Stomach (tissue), 9 donors: ENCODE results near the gene BRF1. TPM values are rescaled to one million over a fixed set of nuclear protein-coding genes. Genes with fewer than 3 reads are reported as not detected.

Source experiments
- DNase-seq, 2 donors: peaks; one replicate each; pipeline versions ENCODE4 v3.0.0 to v3.0.0-alpha.2; 2013 to 2019
- H3K27ac ChIP-seq, 5 donors: fragments of 200-600 bp in 4 of 5; sonication (generic) in 4 of 5; one replicate each; pipeline ENCODE4 v1.5.1; 2013 to 2019; ENCODE audit warnings: mild to moderate bottlenecking in 1 of 5, moderate library complexity in 1 of 5
- H3K27me3 ChIP-seq, 3 donors: fragments of 200-600 bp; sonication (generic); one replicate each; pipeline ENCODE4 v1.5.1; 2017 to 2019; ENCODE audit warnings: mixed run types in 1 of 3
- H3K36me3 ChIP-seq, 4 donors: fragments of 200-600 bp; sonication (generic); 1 replicate in 3 of 4; 2 replicates in 1 of 4; pipeline ENCODE4 v1.5.1; 2016 to 2019
- H3K4me1 ChIP-seq, 4 donors: fragments of 200-600 bp; sonication (generic); one replicate each; pipeline ENCODE4 v1.5.1; 2016 to 2019
- H3K4me3 ChIP-seq, 4 donors: fragments of 200-600 bp; sonication (generic) in 3 of 4; one replicate each; pipeline ENCODE4 v1.5.1; 2016 to 2019; ENCODE audit warnings: mild to moderate bottlenecking in 1 of 4
- H3K9me3 ChIP-seq, 4 donors: fragments of 200-600 bp; sonication (generic); one replicate each; pipeline ENCODE4 v1.5.1; 2016 to 2019
- CTCF ChIP-seq, 7 experiments: fragments of 450-650 bp in 4 of 7; fragments of 200-600 bp in 3 of 7; sonication (generic) in 3 of 7; IDR thresholded peaks; one replicate each; pipeline ENCODE4 v1.5.1; 2016 to 2019; ENCODE audit warnings: antibody characterized with exemption in 7 of 7, control low read depth in 2 of 7, mild to moderate bottlenecking in 1 of 7
- EP300 ChIP-seq: sonication (generic); formaldehyde crosslinking; IDR thresholded peaks from one replicate; pipeline ENCODE4 v1.6.1; 2017; ENCODE audit warnings: antibody characterized with exemption
- POLR2A ChIP-seq, 4 donors: fragments of 450-650 bp; IDR thresholded peaks; one replicate each; pipeline ENCODE4 v1.6.1; 2016; ENCODE audit warnings: antibody characterized with exemption in 4 of 4, control low read depth in 2 of 4, mild to moderate bottlenecking in 1 of 4, moderate library complexity in 1 of 4
- POLR2AphosphoS5 ChIP-seq, 3 donors: sonication (generic); formaldehyde crosslinking; IDR thresholded peaks; one replicate each; pipeline ENCODE4 v1.6.1; 2016; ENCODE audit warnings: antibody characterized with exemption in 3 of 3
- WGBS, 5 donors: extraction: QIAGEN DNeasy Blood & Tissue Kit in 3 of 5; methylation state at CpG; one replicate each; pipeline versions ENCODE4 v1.1.5 to v1.1.7; 2013 to 2018; 5-methylcytosine and 5-hydroxymethylcytosine counted together
- intact Hi-C: fragments of 100-400 bp; cut with DNase I; formaldehyde crosslinking; loops from one replicate; pipeline ENCODE4 v1.15.1; 2023; ENCODE audit warnings: low total_unique reads
- polyA plus RNA-seq, 3 donors: library from polyadenylated mRNA; stranded (reverse); fragments of 200-250 nt; gene quantifications; one replicate each; pipeline ENCODE4 v1.2.3, GENCODE V29; 2013
- total RNA-seq, 5 donors: library from RNA; depleted of rRNA; stranded (reverse); fragments of >200 nt; gene quantifications; one replicate each; pipeline versions ENCODE4 v1.1.0 to v1.2.3, GENCODE V29; 2014 to 2016
- donor health status: healthy with polysubstance abuse.
- donor health status: Bipolar disorder and iron deficiency.
- donor health status: healthy.

Gene BRF1
- total and polyA plus RNA-seq, 8 donors: 9.2 to 141 (median 33.9) TPM

- peaks cover 0 to 4% (median 3%) of the 10 kb centered on the region in 4 donors for H3K36me3 ChIP-seq
- DNase-seq: no peak
- intact Hi-C loops: no loop called here
Measured at GRCh38 chr14:105326891-105327694, 26.3 kb upstream of the BRF1 start.

GRCh38 chr14:105326568-105326867 is 25.7 kb upstream of the BRF1 start:
- Histone ChIP-seq H3K9me3 (no peaks in the 10 kb centered on the region), H3K4me1 (peaks cover 7 to 79% (median 43%) of the 10 kb centered on the region in 4 donors), H3K27ac (no peak overlapping the region), H3K4me3 (no peak overlapping the region), H3K27me3 (no peaks in the 10 kb centered on the region), H3K36me3 (peaks cover 0 to 4% (median 4%) of the 10 kb centered on the region in 4 donors)
- intact Hi-C loops: no loop called here
- 75 to 84% (median 77%) methylated on average over 3 to 9 of the region's 9 CpGs for WGBS, 5 donors
- TF ChIP-seq POLR2AphosphoS5 (IDR thresholded peaks at IDR 0.05) (no peak), POLR2A (IDR thresholded peaks at IDR 0.05) (no peak), CTCF (IDR thresholded peaks at IDR 0.05) (no peak), EP300 (no peak)
- DNase-seq: no peak

More at GRCh38 chr14:105326891-105327694, 26.3 kb upstream of the BRF1 start:
- no peak overlapping the region for H3K27ac ChIP-seq
- H3K4me1 ChIP-seq: peaks cover 7 to 84% (median 43%) of the 10 kb centered on the region in 4 donors
- no peak overlapping the region for H3K4me3 ChIP-seq
- 71 to 82% (median 78%) methylated on average over 23 to 34 of the region's 34 CpGs for WGBS, 5 donors
- no peaks in the 10 kb centered on the region for H3K9me3 ChIP-seq
- no peaks in the 10 kb centered on the region for H3K27me3 ChIP-seq
- TF ChIP-seq POLR2AphosphoS5 (IDR thresholded peaks at IDR 0.05) (no peak), CTCF (IDR thresholded peaks at IDR 0.05) (no peak), EP300 (no peak), POLR2A (IDR thresholded peaks at IDR 0.05) (no peak)

- Histone ChIP-seq H3K27ac (no peak overlapping the region), H3K36me3 (peaks cover 0 to 4% (median 4%) of the 10 kb centered on the region in 4 donors), H3K4me1 (peaks cover 7 to 76% (median 43%) of the 10 kb centered on the region in 4 donors), H3K9me3 (no peaks in the 10 kb centered on the region), H3K27me3 (no peaks in the 10 kb centered on the region), H3K4me3 (no peak overlapping the region)
- no peak for DNase-seq
- TF ChIP-seq EP300 (no peak), POLR2AphosphoS5 (IDR thresholded peaks at IDR 0.05) (no peak), CTCF (IDR thresholded peaks at IDR 0.05) (no peak), POLR2A (IDR thresholded peaks at IDR 0.05) (no peak)
- intact Hi-C loops: no loop called here
- 82 to 86% (median 86%) methylated on average over 19 to 27 of the region's 27 CpGs for WGBS, 5 donors
Measured at GRCh38 chr14:105325716-105326567, 25.1 kb upstream of the BRF1 start.

GRCh38 chr14:105325303-105325702 is 24.5 kb upstream of the BRF1 start:
- H3K9me3 ChIP-seq: no peaks in the 10 kb centered on the region
- H3K27me3 ChIP-seq: no peaks in the 10 kb centered on the region
- TF ChIP-seq POLR2A (IDR thresholded peaks at IDR 0.05) (no peak), EP300 (no peak), CTCF (IDR thresholded peaks at IDR 0.05) (no peak), POLR2AphosphoS5 (IDR thresholded peaks at IDR 0.05) (no peak)
- intact Hi-C loops: no loop called here
- WGBS, 5 donors: 81 to 95% (median 90%) methylated on average over 7 to 9 of the region's 9 CpGs
- H3K4me3 ChIP-seq: no peak overlapping the region
- H3K27ac ChIP-seq: peak overlapping the region in 1 of 5 donors; percentile 62
- no peak for DNase-seq
- peaks cover 7 to 70% (median 38%) of the 10 kb centered on the region in 4 donors for H3K4me1 ChIP-seq
- H3K36me3 ChIP-seq: peaks cover 0 to 4% (median 4%) of the 10 kb centered on the region in 4 donors
